Measurements from ENCODE around the gene WNT9B.
A peak's percentile ranks its signal among the peaks of the same experiment; 100 is the strongest.

WNT9B gene

GRCh38 chr17:46879101-46879500, 27.7 kb downstream of the WNT9B start:
- no peak for DNase-seq (ENCODE audit: low spot score)
- FAIRE-seq: no peak

- FAIRE-seq (no peak), DNase-seq (ENCODE audit: low spot score) (no peak)
Observed at GRCh38 chr17:46881015-46881414, 29.6 kb downstream of the WNT9B start.

- DNase-seq (ENCODE audit: low spot score) (no peak), FAIRE-seq (no peak)
Observed at GRCh38 chr17:46882666-46883065, 31.3 kb downstream of the WNT9B start.

GRCh38 chr17:46883871-46884520, 32.6 kb downstream of the WNT9B start:
- FAIRE-seq (no peak), DNase-seq (ENCODE audit: low spot score) (no peak)

- FAIRE-seq (no peak), DNase-seq (ENCODE audit: low spot score) (no peak)
Observed at GRCh38 chr17:46884552-46884951, 33.2 kb downstream of the WNT9B start.

- DNase-seq (ENCODE audit: low spot score) (no peak), FAIRE-seq (no peak)
Observed at GRCh38 chr17:46885415-46886309, 34.3 kb downstream of the WNT9B start.

- FAIRE-seq (no peak), DNase-seq (ENCODE audit: low spot score) (no peak)
Observed at GRCh38 chr17:46886310-46886663, 34.9 kb downstream of the WNT9B start.

GRCh38 chr17:46887717-46888116, 36.3 kb downstream of the WNT9B start:
- DNase-seq (ENCODE audit: low spot score): no peak
- FAIRE-seq: no peak

- FAIRE-seq (no peak), DNase-seq (ENCODE audit: low spot score) (no peak)
Observed at GRCh38 chr17:46888727-46889126, 37.3 kb downstream of the WNT9B start.

- FAIRE-seq: no peak
- DNase-seq (ENCODE audit: low spot score): no peak
Observed at GRCh38 chr17:46889519-46889918, 38.1 kb downstream of the WNT9B start.

GRCh38 chr17:46889992-46890564, 38.7 kb downstream of the WNT9B start:
- DNase-seq (ENCODE audit: low spot score): no peak

GRCh38 chr17:46890638-46891037, 39.3 kb downstream of the WNT9B start:
- FAIRE-seq (no peak), DNase-seq (ENCODE audit: low spot score) (no peak)

More at GRCh38 chr17:46889992-46890564, 38.7 kb downstream of the WNT9B start:
- no peak for FAIRE-seq

- no peak for DNase-seq (ENCODE audit: low spot score)
- no peak for FAIRE-seq
Observed at GRCh38 chr17:46892192-46892703, 40.9 kb downstream of the WNT9B start.

- no peak for DNase-seq (ENCODE audit: low spot score)
- no peak for FAIRE-seq
Observed at GRCh38 chr17:46894024-46894423, 42.6 kb downstream of the WNT9B start.

- DNase-seq (ENCODE audit: low spot score): no peak
- FAIRE-seq: no peak
Observed at GRCh38 chr17:46894476-46895151, 43.2 kb downstream of the WNT9B start.

GRCh38 chr17:46895171-46895570, 43.8 kb downstream of the WNT9B start:
- FAIRE-seq: no peak
- DNase-seq (ENCODE audit: low spot score): no peak

GRCh38 chr17:46896991-46897390, 45.6 kb downstream of the WNT9B start:
- DNase-seq (ENCODE audit: low spot score) (no peak), FAIRE-seq (no peak)

GRCh38 chr17:46898364-46898763, 47.0 kb downstream of the WNT9B start:
- no peak for FAIRE-seq
- no peak for DNase-seq (ENCODE audit: low spot score)

GRCh38 chr17:46898860-46899259, 47.5 kb downstream of the WNT9B start:
- DNase-seq (ENCODE audit: low spot score) (no peak), FAIRE-seq (no peak)

GRCh38 chr17:46901291-46901690, 49.9 kb downstream of the WNT9B start:
- no peak for FAIRE-seq
- no peak for DNase-seq (ENCODE audit: low spot score)

GRCh38 chr17:46903762-46904672, 52.6 kb downstream of the WNT9B start:
- peak; percentile 61 for FAIRE-seq

More at GRCh38 chr17:46903762-46904672, 52.6 kb downstream of the WNT9B start:
- DNase-seq (ENCODE audit: low spot score): no peak
